ENCODE results near the gene FGF5.
"Not testable (repeated sequence)": the region's sequence is repeated elsewhere in the genome, so short reads cannot be mapped to it uniquely, and the experiment has no call there.

FGF5 gene

GRCh38 chr4:80266253-80266901, at the start of gene FGF5:
Gene FGF5, plus strand, starts transcription at chr4:80266664. Its CDS starts 161 bp downstream, at chr4:80266825.
- DNase-seq (ENCODE audit: low read depth in 2 of 2) = peak; percentile 74 to 77

- no peak for DNase-seq (ENCODE audit: low read depth in 2 of 2)
Measured at GRCh38 chr4:80219301-80220025, 47.0 kb upstream of the FGF5 start.

- no peak for DNase-seq (ENCODE audit: low read depth in 2 of 2)
Measured at GRCh38 chr4:80220711-80221110, 45.8 kb upstream of the FGF5 start.

GRCh38 chr4:80221161-80221560, 45.3 kb upstream of the FGF5 start:
- DNase-seq (ENCODE audit: low read depth in 2 of 2) = no peak

- no peak for DNase-seq (ENCODE audit: low read depth in 2 of 2)
Measured at GRCh38 chr4:80225595-80225994, 40.9 kb upstream of the FGF5 start.

GRCh38 chr4:80226094-80226493, 40.4 kb upstream of the FGF5 start:
- DNase-seq (ENCODE audit: low read depth in 2 of 2) = no peak

GRCh38 chr4:80228460-80228859, 38.0 kb upstream of the FGF5 start:
- no peak for DNase-seq (ENCODE audit: low read depth in 2 of 2)

- DNase-seq (ENCODE audit: low read depth in 2 of 2) = no peak
Measured at GRCh38 chr4:80229128-80229527, 37.3 kb upstream of the FGF5 start.

- DNase-seq (ENCODE audit: low read depth in 2 of 2) = no peak
Measured at GRCh38 chr4:80229590-80229989, 36.9 kb upstream of the FGF5 start.

- no peak for DNase-seq (ENCODE audit: low read depth in 2 of 2)
Measured at GRCh38 chr4:80231180-80231579, 35.3 kb upstream of the FGF5 start.

GRCh38 chr4:80232707-80233370, 33.6 kb upstream of the FGF5 start:
- no peak for DNase-seq (ENCODE audit: low read depth in 2 of 2)

GRCh38 chr4:80233390-80233789, 33.1 kb upstream of the FGF5 start:
- no peak for DNase-seq (ENCODE audit: low read depth in 2 of 2)

GRCh38 chr4:80235451-80235850, 31.0 kb upstream of the FGF5 start:
- DNase-seq (ENCODE audit: low read depth in 2 of 2) = peak in 1 of 2 experiments; percentile 31

- DNase-seq (ENCODE audit: low read depth in 2 of 2) = peak; percentile 87 to 88
Measured at GRCh38 chr4:80237992-80238391, 28.5 kb upstream of the FGF5 start.

GRCh38 chr4:80239480-80240150, 26.8 kb upstream of the FGF5 start:
- peak in 1 of 2 experiments; percentile 51 for DNase-seq (ENCODE audit: low read depth in 2 of 2)

GRCh38 chr4:80240976-80241375, 25.5 kb upstream of the FGF5 start:
- peak in 1 of 2 experiments; percentile 38 for DNase-seq (ENCODE audit: low read depth in 2 of 2)

- no peak for DNase-seq (ENCODE audit: low read depth in 2 of 2)
Measured at GRCh38 chr4:80243274-80244018, 23.0 kb upstream of the FGF5 start.

GRCh38 chr4:80247484-80247883, 19.0 kb upstream of the FGF5 start:
- not testable (repeated sequence) for DNase-seq (ENCODE audit: low read depth in 2 of 2)

- no peak for DNase-seq (ENCODE audit: low read depth in 2 of 2)
Measured at GRCh38 chr4:80249144-80249543, 17.3 kb upstream of the FGF5 start.

- no peak for DNase-seq (ENCODE audit: low read depth in 2 of 2)
Measured at GRCh38 chr4:80252427-80252826, 14.0 kb upstream of the FGF5 start.

GRCh38 chr4:80252953-80253352, 13.5 kb upstream of the FGF5 start:
- no peak for DNase-seq (ENCODE audit: low read depth in 2 of 2)

- no peak for DNase-seq (ENCODE audit: low read depth in 2 of 2)
Measured at GRCh38 chr4:80253510-80253909, 13.0 kb upstream of the FGF5 start.
